Liver (tissue), 9 donors: ENCODE results near the gene RFTN2. TPM values are rescaled to one million over a fixed set of nuclear protein-coding genes. Genes with fewer than 3 reads are reported as not detected.

Experiments
- DNase-seq: peaks from one replicate; pipeline ENCODE4 v3.0.0-alpha.2; 2017; ENCODE audit warnings: low spot score
- H3K27ac ChIP-seq, 2 donors: one replicate each; pipeline ENCODE4 v1.7.0; 2013; ENCODE audit warnings: inconsistent platforms in 2 of 2, low read length in 2 of 2, control low read depth in 1 of 2, low read depth in 1 of 2, mild to moderate bottlenecking in 1 of 2
- H3K27me3 ChIP-seq, 4 donors: one replicate each; pipeline versions ENCODE4 v1.6.1 to v1.7.0; 2013; ENCODE audit warnings: low read length in 3 of 4, inconsistent platforms in 1 of 4, mild to moderate bottlenecking in 1 of 4, moderate library complexity in 1 of 4; ENCODE audit not compliant: control insufficient read depth in 4 of 4, insufficient read depth in 4 of 4
- H3K36me3 ChIP-seq, 4 donors: one replicate each; pipeline versions ENCODE4 v1.6.1 to v1.7.0; 2013; ENCODE audit warnings: low read length in 3 of 4, mild to moderate bottlenecking in 3 of 4, low read depth in 1 of 4, moderate library complexity in 1 of 4; ENCODE audit not compliant: control insufficient read depth in 4 of 4, insufficient read depth in 3 of 4
- H3K4me1 ChIP-seq, 4 donors: one replicate each; pipeline versions ENCODE4 v1.6.1 to v1.7.0; 2013; ENCODE audit warnings: low read length in 3 of 4, mild to moderate bottlenecking in 3 of 4, moderate library complexity in 1 of 4; ENCODE audit not compliant: control insufficient read depth in 4 of 4, insufficient read depth in 4 of 4
- H3K4me3 ChIP-seq, 3 donors: one replicate each; pipeline versions ENCODE4 v1.6.1 to v1.7.0; 2013; ENCODE audit warnings: low read length in 3 of 3, control low read depth in 1 of 3, low read depth in 1 of 3, mild to moderate bottlenecking in 1 of 3
- H3K9ac ChIP-seq, 2 donors: one replicate each; pipeline ENCODE4 v1.7.0; 2013; ENCODE audit warnings: low read length in 2 of 2, mild to moderate bottlenecking in 2 of 2, moderate library complexity in 2 of 2, control low read depth in 1 of 2, low read depth in 1 of 2
- H3K9me3 ChIP-seq, 4 donors: one replicate each; pipeline versions ENCODE4 v1.6.1 to v1.7.0; 2013; ENCODE audit warnings: low read length in 3 of 4; ENCODE audit not compliant: control insufficient read depth in 4 of 4
- ATF3 ChIP-seq: IDR thresholded peaks from 2 replicates; pipeline ENCODE4 v1.6.1; 2016; ENCODE audit warnings: antibody characterized with exemption
- CTCF ChIP-seq: fragments of 150-350 bp; IDR thresholded peaks from 2 replicates; pipeline ENCODE4 v1.5.1; 2017; ENCODE audit warnings: improper control_type of control experiment, low read depth, low read length; ENCODE audit not compliant: missing input control
- EGR1 ChIP-seq, 2 donors: IDR thresholded peaks; 2 replicates each; pipeline ENCODE4 v1.6.1; 2016 to 2018; ENCODE audit warnings: antibody characterized with exemption in 2 of 2, low read depth in 2 of 2
- FOXA1 ChIP-seq: IDR thresholded peaks from 2 replicates; pipeline ENCODE4 v1.6.1; 2016; ENCODE audit warnings: antibody characterized with exemption
- FOXA2 ChIP-seq: IDR thresholded peaks from 2 replicates; pipeline ENCODE4 v1.6.1; 2016; ENCODE audit warnings: antibody characterized with exemption
- GABPA ChIP-seq, 2 donors: IDR thresholded peaks in 1 of 2; conservative IDR thresholded peaks in 1 of 2; 2 replicates each; pipeline ENCODE4 v1.6.1; 2016; ENCODE audit warnings: antibody characterized with exemption in 2 of 2, mild to moderate bottlenecking in 1 of 2, moderate library complexity in 1 of 2
- HNF4A ChIP-seq, 2 donors: conservative IDR thresholded peaks; 2 replicates each; pipeline ENCODE4 v1.6.1; 2016; ENCODE audit warnings: antibody characterized with exemption in 2 of 2, mild to moderate bottlenecking in 2 of 2
- HNF4G ChIP-seq: IDR thresholded peaks from 2 replicates; pipeline ENCODE4 v1.6.1; 2016; ENCODE audit warnings: antibody characterized with exemption
- JUND ChIP-seq, 2 donors: IDR thresholded peaks; 2 replicates each; pipeline ENCODE4 v1.6.1; 2016; ENCODE audit warnings: antibody characterized with exemption in 2 of 2
- MAX ChIP-seq: IDR thresholded peaks from 2 replicates; pipeline ENCODE4 v1.6.1; 2016; ENCODE audit warnings: antibody characterized with exemption
- NR2F2 ChIP-seq: IDR thresholded peaks from 2 replicates; pipeline ENCODE4 v1.6.1; 2016; ENCODE audit warnings: antibody characterized with exemption
- RAD21 ChIP-seq, 2 donors: IDR thresholded peaks; 2 replicates each; pipeline ENCODE4 v1.6.1; 2016; ENCODE audit warnings: antibody characterized with exemption in 2 of 2, mild to moderate bottlenecking in 2 of 2
- REST ChIP-seq: IDR thresholded peaks from 2 replicates; pipeline ENCODE4 v1.6.1; 2016; ENCODE audit warnings: antibody characterized with exemption, mild to moderate bottlenecking
- RXRA ChIP-seq, 2 donors: IDR thresholded peaks; 2 replicates each; pipeline ENCODE4 v1.6.1; 2017 to 2018; ENCODE audit warnings: antibody characterized with exemption in 2 of 2, mild to moderate bottlenecking in 1 of 2
- SP1 ChIP-seq: IDR thresholded peaks from 2 replicates; pipeline ENCODE4 v1.6.1; 2018; ENCODE audit warnings: antibody characterized with exemption, mild to moderate bottlenecking
- TAF1 ChIP-seq: conservative IDR thresholded peaks from 2 replicates; pipeline ENCODE4 v1.6.1; 2016; ENCODE audit warnings: antibody characterized with exemption, mild to moderate bottlenecking
- YY1 ChIP-seq: IDR thresholded peaks from 2 replicates; pipeline ENCODE4 v1.6.1; 2016; ENCODE audit warnings: antibody characterized with exemption, mild to moderate bottlenecking
- WGBS: extraction: QIAGEN DNeasy Blood & Tissue Kit; methylation state at CpG from one replicate; pipeline ENCODE4 v1.1.7; 2013; 5-methylcytosine and 5-hydroxymethylcytosine counted together
- polyA plus RNA-seq, 2 donors: library from polyadenylated mRNA; stranded (reverse) in 1 of 2; unstranded in 1 of 2; fragments of 200-250 nt in 1 of 2; fragments of >200 nt in 1 of 2; fragmentation: Nextera tagmentation in 1 of 2; extraction: Ambion mirVana in 1 of 2; gene quantifications; one replicate each; pipeline versions ENCODE4 v1.2.1 to v1.2.3, GENCODE V29; 2013 to 2015
- total RNA-seq, 2 donors: library from RNA; depleted of rRNA; stranded (reverse); fragments of >200 nt; gene quantifications; one replicate each; pipeline ENCODE4 v1.2.3, GENCODE V29; 2014
- TF ChIP-seq, protein P1 (sequence below): IDR thresholded peaks from 2 replicates; pipeline ENCODE4 v1.6.1; 2016; ENCODE audit warnings: antibody characterized with exemption
- donor health status: healthy.
- donor health status: healthy.
- donor health status: healthy.
- donor health status: healthy.
- donor health status: healthy.

Gene RFTN2
- total and polyA plus RNA-seq, 4 donors, result 0.40 to 4.2 (median 1.2) TPM

DNA sequence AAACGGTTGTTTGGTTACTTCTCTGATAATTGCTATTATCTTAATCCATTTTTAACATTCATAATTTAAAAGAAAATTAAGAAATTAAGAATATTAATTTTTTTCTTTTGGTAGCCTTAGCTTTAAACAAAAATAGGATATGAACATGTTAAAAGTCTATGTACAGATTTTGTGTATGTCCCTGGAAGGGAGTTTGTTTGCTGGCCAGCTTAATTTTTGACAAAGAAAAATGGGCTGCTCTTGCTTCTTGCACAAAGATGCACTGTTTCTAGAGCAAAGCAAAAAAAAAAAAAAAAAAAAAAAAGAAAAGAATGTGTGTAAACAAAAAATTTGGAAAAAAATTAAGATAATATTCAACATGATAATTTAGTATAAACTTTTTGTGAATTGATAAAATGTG, 1.3 kb downstream of the RFTN2 start:
- H3K4me1 ChIP-seq, result peaks cover 0 to 1% (median 0%) of the 10 kb centered on the region in 4 donors
- 26% methylated on average over 1 of the region's 1 CpG for WGBS
- H3K36me3 ChIP-seq, result no peaks in the 10 kb centered on the region
- TF ChIP-seq HNF4G (no peak), FOXA1 (no peak), EGR1 (IDR thresholded peaks at IDR 0.05; ENCODE audit: low read depth in 2 of 2) (no peak), FOXA2 (no peak), RAD21 (IDR thresholded peaks at IDR 0.05) (no peak), RXRA (IDR thresholded peaks at IDR 0.05) (no peak), MAX (no peak), CTCF (no peak), NR2F2 (no peak), SP1 (no peak), HNF4A (conservative IDR thresholded peaks at IDR 0.05) (no peak), TAF1 (no peak), YY1 (no peak), GABPA (IDR thresholded peaks at IDR 0.05 in 1 of 2, conservative IDR thresholded peaks at IDR 0.05 in 1 of 2) (no peak), REST (no peak), ATF3 (no peak), JUND (IDR thresholded peaks at IDR 0.05) (no peak)
- TF ChIP-seq, protein P1, sequence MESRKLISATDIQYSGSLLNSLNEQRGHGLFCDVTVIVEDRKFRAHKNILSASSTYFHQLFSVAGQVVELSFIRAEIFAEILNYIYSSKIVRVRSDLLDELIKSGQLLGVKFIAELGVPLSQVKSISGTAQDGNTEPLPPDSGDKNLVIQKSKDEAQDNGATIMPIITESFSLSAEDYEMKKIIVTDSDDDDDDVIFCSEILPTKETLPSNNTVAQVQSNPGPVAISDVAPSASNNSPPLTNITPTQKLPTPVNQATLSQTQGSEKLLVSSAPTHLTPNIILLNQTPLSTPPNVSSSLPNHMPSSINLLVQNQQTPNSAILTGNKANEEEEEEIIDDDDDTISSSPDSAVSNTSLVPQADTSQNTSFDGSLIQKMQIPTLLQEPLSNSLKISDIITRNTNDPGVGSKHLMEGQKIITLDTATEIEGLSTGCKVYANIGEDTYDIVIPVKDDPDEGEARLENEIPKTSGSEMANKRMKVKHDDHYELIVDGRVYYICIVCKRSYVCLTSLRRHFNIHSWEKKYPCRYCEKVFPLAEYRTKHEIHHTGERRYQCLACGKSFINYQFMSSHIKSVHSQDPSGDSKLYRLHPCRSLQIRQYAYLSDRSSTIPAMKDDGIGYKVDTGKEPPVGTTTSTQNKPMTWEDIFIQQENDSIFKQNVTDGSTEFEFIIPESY, result no peak
- DNase-seq, result no peak
- no peak overlapping the region for H3K27ac ChIP-seq
- no peaks in the 10 kb centered on the region for H3K27me3 ChIP-seq
- H3K9me3 ChIP-seq, result no peaks in the 10 kb centered on the region
- H3K4me3 ChIP-seq, result no peak overlapping the region
- no peak overlapping the region for H3K9ac ChIP-seq
